MM.1S (cell line): Measurements from ENCODE around the gene AGAP1.

Experiments used
- DNase-seq: peaks from one replicate; pipeline ENCODE4 v3.0.0-alpha.2; 2015
- H2AFZ ChIP-seq: fragments of 300-600 bp; sonication (generic); 2 replicates; pipeline ENCODE4 v1.6.0; 2016; ENCODE audit warnings: antibody characterized with exemption, low read length
- H3F3A ChIP-seq: fragments of 300-600 bp; sonication (generic); 2 replicates; pipeline ENCODE4 v1.6.1; 2016; ENCODE audit warnings: mild to moderate bottlenecking, antibody characterized with exemption, low read length, moderate library complexity, mixed read lengths; ENCODE audit not compliant: insufficient read depth
- H3K27ac ChIP-seq: fragments of 300-600 bp; sonication (generic); 2 replicates; pipeline ENCODE4 v1.5.1; 2016; ENCODE audit warnings: mild to moderate bottlenecking, low read length
- H3K27me3 ChIP-seq: fragments of 300-600 bp; sonication (generic); replicated peaks from 2 replicates; pipeline ENCODE4 v1.6.0; 2016; ENCODE audit warnings: low read length; ENCODE audit not compliant: insufficient read depth
- H3K36me3 ChIP-seq: fragments of 300-600 bp; sonication (generic); replicated peaks from 2 replicates; pipeline ENCODE4 v1.6.1; 2016; ENCODE audit warnings: mild to moderate bottlenecking, low read length, mixed read lengths; ENCODE audit not compliant: insufficient read depth
- H3K4me1 ChIP-seq: fragments of 300-600 bp; sonication (generic); 2 replicates; pipeline ENCODE4 v1.6.1; 2016; ENCODE audit warnings: low read length, mixed read lengths
- H3K4me2 ChIP-seq: fragments of 300-600 bp; sonication (generic); 2 replicates; pipeline ENCODE4 v1.6.0; 2016; ENCODE audit warnings: low read depth, low read length
- H3K4me3 ChIP-seq: fragments of 300-600 bp; sonication (generic); 2 replicates; pipeline ENCODE4 v1.5.1; 2016; ENCODE audit warnings: low read length, mixed read lengths
- H3K79me2 ChIP-seq: fragments of 300-600 bp; sonication (generic); 2 replicates; pipeline ENCODE4 v1.6.1; 2016; ENCODE audit warnings: mixed run types, low read length, mixed read lengths
- H3K9ac ChIP-seq: fragments of 300-600 bp; sonication (generic); 2 replicates; pipeline ENCODE4 v1.6.1; 2016; ENCODE audit warnings: low read length, mixed read lengths
- H3K9me2 ChIP-seq: fragments of 300-600 bp; sonication (generic); replicated peaks from 2 replicates; pipeline ENCODE4 v1.6.1; 2016; ENCODE audit warnings: mild to moderate bottlenecking, low read length, mixed read lengths; ENCODE audit not compliant: insufficient read depth
- H3K9me3 ChIP-seq: fragments of 300-600 bp; sonication (generic); replicated peaks from 2 replicates; pipeline ENCODE4 v1.6.1; 2016; ENCODE audit warnings: mild to moderate bottlenecking, low read length, mixed read lengths; ENCODE audit not compliant: insufficient read depth
- H4K20me1 ChIP-seq: fragments of 300-600 bp; sonication (generic); 2 replicates; pipeline ENCODE4 v1.6.1; 2016; ENCODE audit warnings: mild to moderate bottlenecking, low read length, moderate library complexity, mixed read lengths; ENCODE audit not compliant: insufficient read depth
- CTCF ChIP-seq: fragments of 300-600 bp; sonication (generic); IDR thresholded peaks from 2 replicates; pipeline ENCODE4 v1.5.1; 2016; ENCODE audit warnings: antibody characterized with exemption, low read length, mixed read lengths
- EZH2 ChIP-seq: fragments of 300-600 bp; sonication (generic); optimal IDR thresholded peaks from 2 replicates; pipeline ENCODE3; 2017; ENCODE audit warnings: low read depth, mild to moderate bottlenecking, antibody characterized with exemption, low read length, mixed read lengths
- EZH2phosphoT487 ChIP-seq: fragments of 300-600 bp; sonication (generic); IDR thresholded peaks from 2 replicates; pipeline ENCODE4 v1.6.1; 2018; ENCODE audit warnings: antibody characterized with exemption, low read length

AGAP1 gene

GRCh38 chr2:235538981-235539380 lies 45.1 kb downstream of the AGAP1 start:
- H3K4me1 ChIP-seq: 0 out of 2 replicates have a peak, but pooled peaks cover 5% of the 10 kb centered on the region
- no peak overlapping the region for H3K4me2 ChIP-seq
- no peak overlapping the region for H3K9ac ChIP-seq
- H3K27me3 ChIP-seq: no peaks in the 10 kb centered on the region
- no peak overlapping the region for H3K27ac ChIP-seq
- no peaks in the 10 kb centered on the region for H3F3A ChIP-seq
- H3K9me2 ChIP-seq: no peaks in the 10 kb centered on the region
- H4K20me1 ChIP-seq: no peaks in the 10 kb centered on the region
- TF ChIP-seq CTCF: no peak
- TF ChIP-seq EZH2phosphoT487: no peak
- TF ChIP-seq EZH2: no peak
- peaks cover 94% of the 10 kb centered on the region for H3K79me2 ChIP-seq
- no peak for DNase-seq
- no peak overlapping the region for H2AFZ ChIP-seq
- no peak overlapping the region for H3K4me3 ChIP-seq
- no peaks in the 10 kb centered on the region for H3K9me3 ChIP-seq
- H3K36me3 ChIP-seq: no peaks in the 10 kb centered on the region

GRCh38 chr2:235539773-235540172 lies 45.9 kb downstream of the AGAP1 start:
- Histone ChIP-seq H3K4me3 (no peak overlapping the region), H3K79me2 (peaks cover 94% of the 10 kb centered on the region), H3K27ac (no peak overlapping the region), H2AFZ (no peak overlapping the region), H3F3A (no peaks in the 10 kb centered on the region), H3K4me1 (0 out of 2 replicates have a peak, but pooled peaks cover 11% of the 10 kb centered on the region), H4K20me1 (no peaks in the 10 kb centered on the region), H3K9ac (no peak overlapping the region), H3K27me3 (no peaks in the 10 kb centered on the region), H3K36me3 (no peaks in the 10 kb centered on the region), H3K9me3 (no peaks in the 10 kb centered on the region), H3K4me2 (no peak overlapping the region), H3K9me2 (no peaks in the 10 kb centered on the region)
- no peak for DNase-seq
- TF ChIP-seq CTCF: no peak
- TF ChIP-seq EZH2phosphoT487: no peak
- no peak for TF ChIP-seq EZH2

- TF ChIP-seq CTCF (no peak), EZH2 (no peak), EZH2phosphoT487 (no peak)
- no peaks in the 10 kb centered on the region for H3K36me3 ChIP-seq
- peaks cover 23% of the 10 kb centered on the region for H3K4me1 ChIP-seq
- no peak overlapping the region for H3K27ac ChIP-seq
- H3K9me3 ChIP-seq: no peaks in the 10 kb centered on the region
- no peak overlapping the region for H3K4me2 ChIP-seq
- H3K79me2 ChIP-seq: peaks cover 94% of the 10 kb centered on the region
- no peaks in the 10 kb centered on the region for H3K27me3 ChIP-seq
- H3K4me3 ChIP-seq: no peak overlapping the region
- no peak for DNase-seq
- no peak overlapping the region for H2AFZ ChIP-seq
- no peak overlapping the region for H3K9ac ChIP-seq
- H3K9me2 ChIP-seq: no peaks in the 10 kb centered on the region
- no peaks in the 10 kb centered on the region; the same call in 1 of the 2 replicates for H3F3A ChIP-seq
- H4K20me1 ChIP-seq: no peaks in the 10 kb centered on the region
These were observed 47.2 kb downstream of the AGAP1 start for GRCh38 chr2:235541016-235541415.
